HFFc6 (cell line): ENCODE measurements around the gene MKLN1. TPM values are rescaled to one million over a fixed set of nuclear protein-coding genes. Genes with fewer than 3 reads are reported as not detected.

Source experiments
- DNase-seq: peaks from one replicate; pipeline ENCODE4 v3.0.0-alpha.2; 2018
- H3K27ac Mint-ChIP-seq: 2 replicates; pipeline ENCODE4 v1.8.0; 2020; ENCODE audit warnings: mild to moderate bottlenecking, mixed read lengths
- H3K27me3 Mint-ChIP-seq: 2 replicates; pipeline ENCODE4 v1.8.0; 2021; ENCODE audit warnings: mild to moderate bottlenecking, moderate library complexity, mixed read lengths; ENCODE audit not compliant: insufficient read depth
- H3K36me3 Mint-ChIP-seq: 2 replicates; pipeline ENCODE4 v1.8.0; 2021; ENCODE audit warnings: low read depth, mixed read lengths
- H3K4me1 Mint-ChIP-seq: 2 replicates; pipeline ENCODE4 v1.8.0; 2020; ENCODE audit warnings: low read depth, mixed read lengths
- H3K4me3 Mint-ChIP-seq: 2 replicates; pipeline ENCODE4 v1.8.0; 2020; ENCODE audit warnings: mild to moderate bottlenecking, moderate library complexity, mixed read lengths
- H3K9me3 Mint-ChIP-seq: 2 replicates; pipeline ENCODE4 v1.8.0; 2020; ENCODE audit warnings: mild to moderate bottlenecking, mixed read lengths
- total RNA-seq, 6 experiments: library from RNA; stranded (reverse); fragmentation: NEBNext Ultra II Directional; extraction: Animal tissue kit (Norgen Biotek cat#: 25700); gene quantifications; 2 replicates in 1 of 6; 3 replicates in 5 of 6; pipeline ENCODE4 v1.2.3, GENCODE V29; 2021
- TF ChIP-seq, protein P1 (sequence below): fragments of 200-600 bp; sonication (generic); IDR thresholded peaks from 2 replicates; pipeline ENCODE4 v1.5.0; 2021; ENCODE audit warnings: antibody characterized with exemption, mild to moderate bottlenecking

The MKLN1 gene
- total RNA-seq, 6 experiments from 2014 or later: 31.9 to 44.7 (median 38.6) TPM

- no peak overlapping the region for H3K4me3 Mint-ChIP-seq
- TF ChIP-seq, protein P1, sequence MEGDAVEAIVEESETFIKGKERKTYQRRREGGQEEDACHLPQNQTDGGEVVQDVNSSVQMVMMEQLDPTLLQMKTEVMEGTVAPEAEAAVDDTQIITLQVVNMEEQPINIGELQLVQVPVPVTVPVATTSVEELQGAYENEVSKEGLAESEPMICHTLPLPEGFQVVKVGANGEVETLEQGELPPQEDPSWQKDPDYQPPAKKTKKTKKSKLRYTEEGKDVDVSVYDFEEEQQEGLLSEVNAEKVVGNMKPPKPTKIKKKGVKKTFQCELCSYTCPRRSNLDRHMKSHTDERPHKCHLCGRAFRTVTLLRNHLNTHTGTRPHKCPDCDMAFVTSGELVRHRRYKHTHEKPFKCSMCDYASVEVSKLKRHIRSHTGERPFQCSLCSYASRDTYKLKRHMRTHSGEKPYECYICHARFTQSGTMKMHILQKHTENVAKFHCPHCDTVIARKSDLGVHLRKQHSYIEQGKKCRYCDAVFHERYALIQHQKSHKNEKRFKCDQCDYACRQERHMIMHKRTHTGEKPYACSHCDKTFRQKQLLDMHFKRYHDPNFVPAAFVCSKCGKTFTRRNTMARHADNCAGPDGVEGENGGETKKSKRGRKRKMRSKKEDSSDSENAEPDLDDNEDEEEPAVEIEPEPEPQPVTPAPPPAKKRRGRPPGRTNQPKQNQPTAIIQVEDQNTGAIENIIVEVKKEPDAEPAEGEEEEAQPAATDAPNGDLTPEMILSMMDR: no peak
- DNase-seq: no peak
- no peak overlapping the region for H3K27ac Mint-ChIP-seq
- H3K4me1 Mint-ChIP-seq: peaks cover 24% of the 10 kb centered on the region
- H3K36me3 Mint-ChIP-seq: no peaks in the 10 kb centered on the region
- no peaks in the 10 kb centered on the region for H3K9me3 Mint-ChIP-seq
- H3K27me3 Mint-ChIP-seq: no peaks in the 10 kb centered on the region
Measured at GRCh38 chr7:131482800-131483199, 155.1 kb downstream of the MKLN1 start.

- DNase-seq: no peak
- Mint-ChIP-seq H3K27me3 (no peaks in the 10 kb centered on the region), H3K4me3 (no peak overlapping the region), H3K36me3 (no peaks in the 10 kb centered on the region), H3K4me1 (peaks cover 24% of the 10 kb centered on the region), H3K27ac (no peak overlapping the region), H3K9me3 (no peaks in the 10 kb centered on the region)
- TF ChIP-seq, protein P1: no peak
Measured at GRCh38 chr7:131483586-131483985, 155.9 kb downstream of the MKLN1 start.

DNA sequence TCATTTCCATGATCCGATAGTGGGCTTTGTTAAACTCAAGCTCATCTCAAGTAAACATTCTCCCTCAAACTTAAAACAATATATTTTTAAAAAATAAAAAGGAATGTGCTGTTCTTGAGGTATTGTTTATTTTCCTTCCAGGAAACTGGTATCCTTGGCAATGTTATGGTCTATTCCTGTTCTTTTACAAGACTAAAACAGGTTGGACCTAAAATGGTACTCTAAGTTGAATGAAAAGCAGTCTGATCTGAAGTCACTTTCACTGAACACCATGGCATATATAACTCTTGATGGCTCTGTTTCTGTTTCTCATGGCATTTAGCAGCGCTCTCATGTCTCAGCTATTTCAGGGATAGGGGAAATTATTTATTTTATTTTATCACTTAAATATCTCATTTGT, 158.7 kb downstream of the MKLN1 start:
- Mint-ChIP-seq H3K36me3 (no peaks in the 10 kb centered on the region), H3K27me3 (no peaks in the 10 kb centered on the region), H3K27ac (peak overlapping the region; percentile 19; the same call in 1 of the 2 replicates), H3K4me1 (peaks cover 30% of the 10 kb centered on the region), H3K4me3 (no peak overlapping the region), H3K9me3 (no peaks in the 10 kb centered on the region)
- no peak for DNase-seq
- TF ChIP-seq, protein P1: no peak

DNA sequence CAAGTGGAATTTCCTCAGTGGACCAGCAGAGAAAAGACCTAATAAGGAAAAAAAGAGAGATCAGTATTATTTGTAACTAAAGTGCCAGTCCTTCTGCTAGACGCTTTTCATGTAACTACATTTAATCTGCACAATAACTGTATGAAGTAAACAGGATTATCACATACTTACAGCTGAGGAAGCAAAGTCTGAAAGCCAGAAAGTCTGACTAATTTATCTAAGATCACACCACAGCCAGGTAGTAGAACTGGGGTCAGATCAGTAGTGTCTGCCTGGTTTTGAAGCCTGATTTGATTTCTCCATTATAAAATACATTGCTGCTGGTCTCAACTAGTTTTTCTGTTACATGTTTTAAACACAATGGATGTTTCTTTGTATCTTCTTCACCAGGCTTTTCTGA, 159.5 kb downstream of the MKLN1 start:
- H3K27ac Mint-ChIP-seq: no peak overlapping the region
- no peak overlapping the region for H3K4me3 Mint-ChIP-seq
- H3K9me3 Mint-ChIP-seq: no peaks in the 10 kb centered on the region
- H3K36me3 Mint-ChIP-seq: no peaks in the 10 kb centered on the region
- TF ChIP-seq, protein P1: no peak
- H3K4me1 Mint-ChIP-seq: peaks cover 35% of the 10 kb centered on the region
- DNase-seq: no peak
- no peaks in the 10 kb centered on the region for H3K27me3 Mint-ChIP-seq

GRCh38 chr7:131488361-131488760, 160.7 kb downstream of the MKLN1 start:
- no peak overlapping the region for H3K27ac Mint-ChIP-seq
- DNase-seq: no peak
- no peaks in the 10 kb centered on the region for H3K36me3 Mint-ChIP-seq

More at GRCh38 chr7:131488361-131488760, 160.7 kb downstream of the MKLN1 start:
- no peak overlapping the region for H3K4me3 Mint-ChIP-seq
- TF ChIP-seq, protein P1: peak; percentile 71
- H3K9me3 Mint-ChIP-seq: no peaks in the 10 kb centered on the region
- H3K4me1 Mint-ChIP-seq: peaks cover 47% of the 10 kb centered on the region
- no peaks in the 10 kb centered on the region for H3K27me3 Mint-ChIP-seq
